Muscle of leg (tissue), 11 donors: ENCODE measurements around the gene TWNK. TPM values are rescaled to one million over a fixed set of nuclear protein-coding genes. Genes with fewer than 3 reads are reported as not detected.
"Not testable (repeated sequence)": the region's sequence is repeated elsewhere in the genome, so short reads cannot be mapped to it uniquely, and the experiment has no call there.

ENCODE experiments used
- DNase-seq: peaks from one replicate; pipeline ENCODE4 v3.0.0; 2013
- H3K27ac ChIP-seq: one replicate; pipeline ENCODE4 v1.5.1; 2013; ENCODE audit warnings: mild to moderate bottlenecking, low read length, control low read depth
- H3K27me3 ChIP-seq: one replicate; pipeline ENCODE4 v1.6.1; 2013; ENCODE audit warnings: low read length; ENCODE audit not compliant: control insufficient read depth, insufficient read depth
- H3K36me3 ChIP-seq: one replicate; pipeline ENCODE4 v1.6.1; 2013; ENCODE audit warnings: low read length; ENCODE audit not compliant: control insufficient read depth, insufficient read depth
- H3K4me1 ChIP-seq: one replicate; pipeline ENCODE4 v1.6.1; 2013; ENCODE audit warnings: low read length; ENCODE audit not compliant: control insufficient read depth, insufficient read depth
- H3K4me3 ChIP-seq: one replicate; pipeline ENCODE4 v1.5.1; 2013; ENCODE audit warnings: low read length, control low read depth
- H3K9me3 ChIP-seq: replicated peaks from 2 replicates; pipeline ENCODE4 v1.6.1; 2013; ENCODE audit warnings: low read depth, low read length; ENCODE audit not compliant: control insufficient read depth
- WGBS: methylation state at CpG from one replicate; pipeline ENCODE4 v1.1.5; 2013; ENCODE audit warnings: missing lambda C conversion rate; ENCODE audit not compliant: insufficient coverage; 5-methylcytosine and 5-hydroxymethylcytosine counted together
- polyA plus RNA-seq, 8 donors: library from polyadenylated mRNA; unstranded; fragments of 120-200 nt; gene quantifications; one replicate each; pipeline versions ENCODE4 v1.2.1 to v1.2.3, GENCODE V29; 2013; ENCODE audit warnings: inconsistent platforms in 1 of 8, low replicate concordance in 1 of 8; ENCODE audit not compliant: insufficient read length in 8 of 8, insufficient read depth in 1 of 8
- total RNA-seq: library from RNA; stranded (reverse); fragments of 120-200 nt; gene quantifications from one replicate; pipeline ENCODE4 v1.2.4, GENCODE V29; 2013

TWNK gene
- total and polyA plus RNA-seq, 9 donors, result 5.9 to 12.0 (median 9.6) TPM

GRCh38 chr10:100972904-100973535 lies 14.3 kb upstream of the TWNK start:
- Histone ChIP-seq H3K9me3 (no peaks in the 10 kb centered on the region), H3K4me1 (peaks cover 16% of the 10 kb centered on the region), H3K4me3 (no peak overlapping the region), H3K27ac (no peak overlapping the region), H3K36me3 (peaks cover 5% of the 10 kb centered on the region), H3K27me3 (peaks cover 4% of the 10 kb centered on the region)
- DNase-seq, result no peak
- 76% methylated on average over 3 of the region's 6 CpGs for WGBS

GRCh38 chr10:100975397-100975796 lies 11.9 kb upstream of the TWNK start:
- not testable (repeated sequence) for H3K9me3 ChIP-seq
- whole genome bisulfite sequencing, result 83% methylated on average over 3 of the region's 8 CpGs
- peaks cover 22% of the 10 kb centered on the region for H3K36me3 ChIP-seq

DNA sequence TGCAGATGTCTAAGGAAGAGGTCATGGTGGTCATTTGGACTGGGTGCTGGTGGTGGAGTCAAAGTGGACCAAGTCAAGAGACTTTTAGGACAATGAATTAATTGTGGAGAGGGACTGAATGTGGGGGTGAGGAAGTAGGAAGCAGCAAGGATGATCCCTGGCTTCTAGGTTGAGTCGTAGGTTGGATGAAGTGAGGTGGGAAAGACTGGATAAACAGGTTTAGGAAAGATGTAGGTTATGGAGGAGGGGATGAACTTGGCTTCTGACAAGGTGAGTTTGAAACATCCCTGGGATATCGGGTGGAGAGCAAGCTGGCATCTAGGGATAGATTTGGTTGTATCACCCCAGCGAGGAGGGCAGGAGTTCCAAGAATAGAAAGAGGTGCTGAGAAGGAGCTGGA lies 10.4 kb upstream of the TWNK start:
- Histone ChIP-seq H3K27ac (no peak overlapping the region), H3K36me3 (peaks cover 34% of the 10 kb centered on the region), H3K4me1 (no peaks in the 10 kb centered on the region), H3K9me3 (no peaks in the 10 kb centered on the region), H3K27me3 (no peaks in the 10 kb centered on the region), H3K4me3 (no peak overlapping the region)
- WGBS, result 89% methylated on average over 3 of the region's 3 CpGs
- DNase-seq, result no peak

More at GRCh38 chr10:100975397-100975796, 11.9 kb upstream of the TWNK start:
- not testable (repeated sequence) for H3K4me1 ChIP-seq, DNase-seq, H3K27me3 ChIP-seq, H3K27ac ChIP-seq, H3K4me3 ChIP-seq

- Histone ChIP-seq H3K36me3 (peaks cover 39% of the 10 kb centered on the region), H3K4me3 (no peak overlapping the region), H3K9me3 (no peaks in the 10 kb centered on the region), H3K27me3 (no peaks in the 10 kb centered on the region), H3K4me1 (no peaks in the 10 kb centered on the region), H3K27ac (no peak overlapping the region)
- 90% methylated on average over 2 of the region's 6 CpGs for WGBS
- DNase-seq, result no peak
Observed at GRCh38 chr10:100977436-100977835, 9.9 kb upstream of the TWNK start.

DNA sequence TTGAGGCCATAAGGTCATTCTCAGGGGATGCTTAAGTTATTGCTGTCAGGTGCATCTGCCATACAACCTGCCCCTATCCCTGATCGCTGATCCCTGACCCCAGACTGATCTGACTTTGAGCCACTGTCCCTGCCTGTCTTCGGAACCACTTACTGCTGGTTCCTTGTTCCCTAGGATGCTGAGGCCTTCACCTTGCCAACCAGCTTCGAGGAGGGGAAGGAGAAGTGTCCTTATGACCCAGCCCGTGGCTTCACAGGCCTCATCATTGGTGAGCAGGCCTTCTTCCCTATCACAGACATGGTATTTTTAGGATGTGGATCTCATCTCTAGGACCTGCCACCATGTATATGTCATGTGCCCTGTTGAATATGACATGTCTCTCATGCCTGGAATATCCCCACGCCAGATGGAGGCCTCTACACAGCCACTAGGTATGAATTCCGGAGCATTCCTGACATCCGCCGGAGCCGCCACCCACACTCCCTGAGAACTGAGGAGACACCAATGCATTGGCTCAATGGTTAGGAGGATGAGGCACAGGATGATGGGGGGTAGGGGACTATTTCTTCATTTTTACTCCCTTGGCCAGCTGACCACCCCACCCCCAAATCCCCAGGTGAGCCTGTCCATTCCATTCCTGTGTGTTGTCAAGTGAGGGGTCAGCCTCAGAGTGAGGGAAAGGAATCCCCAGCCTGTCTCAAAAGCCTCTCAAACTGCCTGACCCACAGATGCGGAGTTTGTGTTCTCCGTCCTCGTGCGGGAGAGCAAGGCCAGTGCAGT lies 9.0 kb upstream of the TWNK start:
- H3K36me3 ChIP-seq, result peaks cover 41% of the 10 kb centered on the region

GRCh38 chr10:100978901-100979195 lies 8.5 kb upstream of the TWNK start:
- DNase-seq, result no peak
- H3K36me3 ChIP-seq, result peaks cover 43% of the 10 kb centered on the region

More for the DNA sequence above, 9.0 kb upstream of the TWNK start:
- H3K4me3 ChIP-seq, result no peak overlapping the region
- H3K4me1 ChIP-seq, result no peaks in the 10 kb centered on the region
- no peak overlapping the region for H3K27ac ChIP-seq
- H3K9me3 ChIP-seq, result no peaks in the 10 kb centered on the region
- H3K27me3 ChIP-seq, result no peaks in the 10 kb centered on the region
- no peak for DNase-seq
- WGBS, result 90% methylated on average over 6 of the region's 13 CpGs

GRCh38 chr10:100979791-100980272 lies 7.5 kb upstream of the TWNK start:
- no peak overlapping the region for H3K4me3 ChIP-seq
- 96% methylated on average over 16 of the region's 16 CpGs for WGBS

More at GRCh38 chr10:100978901-100979195, 8.5 kb upstream of the TWNK start:
- Histone ChIP-seq H3K27me3 (no peaks in the 10 kb centered on the region), H3K4me3 (no peak overlapping the region), H3K4me1 (no peaks in the 10 kb centered on the region), H3K27ac (no peak overlapping the region), H3K9me3 (no peaks in the 10 kb centered on the region)
- WGBS, result 89% methylated on average over 7 of the region's 10 CpGs

GRCh38 chr10:100980311-100980710 lies 7.0 kb upstream of the TWNK start:
- no peak overlapping the region for H3K4me3 ChIP-seq
- peaks cover 57% of the 10 kb centered on the region for H3K36me3 ChIP-seq
- no peak for DNase-seq

More at GRCh38 chr10:100979791-100980272, 7.5 kb upstream of the TWNK start:
- no peak for DNase-seq
- no peak overlapping the region for H3K27ac ChIP-seq
- no peaks in the 10 kb centered on the region for H3K27me3 ChIP-seq
- H3K4me1 ChIP-seq, result no peaks in the 10 kb centered on the region
- peaks cover 52% of the 10 kb centered on the region for H3K36me3 ChIP-seq
- no peaks in the 10 kb centered on the region for H3K9me3 ChIP-seq

DNA sequence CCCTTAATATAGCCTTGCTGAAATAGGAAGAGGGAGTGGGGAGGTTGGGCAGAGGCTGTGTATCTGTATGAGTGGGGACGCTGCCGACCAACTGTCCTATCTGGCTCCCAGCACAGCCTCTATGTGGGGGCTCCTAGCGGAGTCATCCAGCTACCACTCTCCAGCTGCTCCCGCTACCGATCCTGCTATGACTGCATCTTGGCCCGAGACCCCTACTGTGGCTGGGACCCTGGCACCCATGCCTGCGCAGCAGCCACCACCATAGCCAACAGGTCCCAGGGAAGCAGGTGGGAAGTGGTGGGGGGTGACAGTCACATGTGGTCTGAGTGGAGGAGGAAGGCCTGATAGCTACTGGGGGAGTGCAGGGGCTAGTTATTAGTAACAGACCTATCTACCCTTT lies 6.6 kb upstream of the TWNK start:
- no peak for DNase-seq
- Histone ChIP-seq H3K36me3 (peaks cover 61% of the 10 kb centered on the region), H3K4me3 (no peak overlapping the region), H3K27ac (no peak overlapping the region), H3K27me3 (no peaks in the 10 kb centered on the region), H3K4me1 (no peaks in the 10 kb centered on the region), H3K9me3 (no peaks in the 10 kb centered on the region)
- WGBS, result 100% methylated on average over 5 of the region's 7 CpGs

More at GRCh38 chr10:100980311-100980710, 7.0 kb upstream of the TWNK start:
- no peaks in the 10 kb centered on the region for H3K9me3 ChIP-seq
- no peaks in the 10 kb centered on the region for H3K4me1 ChIP-seq
- H3K27me3 ChIP-seq, result no peaks in the 10 kb centered on the region
- 95% methylated on average over 2 of the region's 2 CpGs for WGBS
- H3K27ac ChIP-seq, result no peak overlapping the region

- H3K4me3 ChIP-seq, result no peak overlapping the region
- no peak for DNase-seq
- peaks cover 2% of the 10 kb centered on the region for H3K4me1 ChIP-seq
- H3K36me3 ChIP-seq, result peaks cover 66% of the 10 kb centered on the region
- WGBS, result 66% methylated on average over 2 of the region's 5 CpGs
- no peaks in the 10 kb centered on the region for H3K9me3 ChIP-seq
- no peak overlapping the region for H3K27ac ChIP-seq
- H3K27me3 ChIP-seq, result no peaks in the 10 kb centered on the region
Observed at GRCh38 chr10:100981178-100981772, 6.1 kb upstream of the TWNK start.
